ENCODE measurements around the gene TBC1D7. TPM values are rescaled to one million over a fixed set of nuclear protein-coding genes. Genes with fewer than 3 reads are reported as not detected.

TBC1D7 gene
- total RNA-seq, 1 experiment from 2014 or later: 18.5 TPM

DNA sequence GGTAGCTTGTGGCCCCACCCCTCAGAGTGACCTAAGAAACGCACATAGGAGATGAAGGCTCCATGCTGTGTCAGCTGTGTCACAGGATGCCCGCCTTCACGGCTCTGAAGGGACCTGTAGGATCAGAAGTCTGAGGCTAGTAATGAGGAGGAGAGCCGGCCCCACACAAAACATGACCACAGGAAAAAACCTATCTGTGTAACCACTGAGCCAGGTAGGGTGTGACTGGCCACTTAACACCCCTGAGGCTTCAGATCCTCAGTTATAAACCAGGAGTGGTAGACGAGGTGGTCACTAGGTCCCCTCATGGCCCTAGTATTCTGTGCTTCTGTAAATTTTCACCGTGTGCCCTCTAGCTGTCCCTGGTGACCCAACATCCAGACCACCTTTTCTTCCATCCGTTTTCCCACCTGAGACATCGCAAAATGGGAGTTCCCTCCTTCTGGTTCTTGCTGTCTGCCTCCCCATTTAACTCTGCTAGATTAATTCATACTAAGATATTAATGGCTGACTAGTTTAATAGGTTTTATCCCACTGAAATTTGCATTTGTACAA is 52.8 kb downstream of the TBC1D7 start:
- Histone ChIP-seq H3K4me1 (ENCODE audit: insufficient read depth, low read length) (no peaks in the 10 kb centered on the region), H3K9ac (ENCODE audit: low read length) (no peak overlapping the region), H2AFZ (ENCODE audit: low read length) (no peak overlapping the region), H3K27me3 (ENCODE audit: low read length) (0 out of 2 replicates have a peak, but pooled peaks cover 4% of the 10 kb centered on the region), H3F3A (ENCODE audit: low read length, unreplicated experiment) (no peaks in the 10 kb centered on the region), H3K4me3 (ENCODE audit: low read length) (no peak overlapping the region), H3K9me3 (ENCODE audit: low read length) (no peaks in the 10 kb centered on the region), H3K27ac (ENCODE audit: low read length) (no peak overlapping the region), H3K4me2 (ENCODE audit: low read length) (no peak overlapping the region), H4K20me1 (ENCODE audit: low read length) (no peaks in the 10 kb centered on the region), H3K79me2 (ENCODE audit: low read length) (no peaks in the 10 kb centered on the region), H3K9me2 (replicated peaks; ENCODE audit: low read length) (no peaks in the 10 kb centered on the region), H3K36me3 (ENCODE audit: low read depth, low read length) (no peaks in the 10 kb centered on the region)
- TF ChIP-seq EZH2phosphoT487 (IDR thresholded peaks at IDR 0.05; ENCODE audit: borderline replicate concordance, low read length) (no peak), EZH2 (IDR thresholded peaks at IDR 0.05; ENCODE audit: low read length, unreplicated experiment) (no peak)
- TF ChIP-seq, protein P1, sequence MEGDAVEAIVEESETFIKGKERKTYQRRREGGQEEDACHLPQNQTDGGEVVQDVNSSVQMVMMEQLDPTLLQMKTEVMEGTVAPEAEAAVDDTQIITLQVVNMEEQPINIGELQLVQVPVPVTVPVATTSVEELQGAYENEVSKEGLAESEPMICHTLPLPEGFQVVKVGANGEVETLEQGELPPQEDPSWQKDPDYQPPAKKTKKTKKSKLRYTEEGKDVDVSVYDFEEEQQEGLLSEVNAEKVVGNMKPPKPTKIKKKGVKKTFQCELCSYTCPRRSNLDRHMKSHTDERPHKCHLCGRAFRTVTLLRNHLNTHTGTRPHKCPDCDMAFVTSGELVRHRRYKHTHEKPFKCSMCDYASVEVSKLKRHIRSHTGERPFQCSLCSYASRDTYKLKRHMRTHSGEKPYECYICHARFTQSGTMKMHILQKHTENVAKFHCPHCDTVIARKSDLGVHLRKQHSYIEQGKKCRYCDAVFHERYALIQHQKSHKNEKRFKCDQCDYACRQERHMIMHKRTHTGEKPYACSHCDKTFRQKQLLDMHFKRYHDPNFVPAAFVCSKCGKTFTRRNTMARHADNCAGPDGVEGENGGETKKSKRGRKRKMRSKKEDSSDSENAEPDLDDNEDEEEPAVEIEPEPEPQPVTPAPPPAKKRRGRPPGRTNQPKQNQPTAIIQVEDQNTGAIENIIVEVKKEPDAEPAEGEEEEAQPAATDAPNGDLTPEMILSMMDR (conservative IDR thresholded peaks at IDR 0.05; ENCODE audit: low read depth, low read length): no peak
- BruUV-seq (replicated peaks): no TSS peak
- ChIA-PET POLR2A (ENCODE audit: unreplicated experiment) (no interaction called here), CTCF (no interaction called here)
- intact Hi-C loops (cut with micrococcal nuclease): no loop called here
- no peak for ATAC-seq
- no peak for DNase-seq

DNA sequence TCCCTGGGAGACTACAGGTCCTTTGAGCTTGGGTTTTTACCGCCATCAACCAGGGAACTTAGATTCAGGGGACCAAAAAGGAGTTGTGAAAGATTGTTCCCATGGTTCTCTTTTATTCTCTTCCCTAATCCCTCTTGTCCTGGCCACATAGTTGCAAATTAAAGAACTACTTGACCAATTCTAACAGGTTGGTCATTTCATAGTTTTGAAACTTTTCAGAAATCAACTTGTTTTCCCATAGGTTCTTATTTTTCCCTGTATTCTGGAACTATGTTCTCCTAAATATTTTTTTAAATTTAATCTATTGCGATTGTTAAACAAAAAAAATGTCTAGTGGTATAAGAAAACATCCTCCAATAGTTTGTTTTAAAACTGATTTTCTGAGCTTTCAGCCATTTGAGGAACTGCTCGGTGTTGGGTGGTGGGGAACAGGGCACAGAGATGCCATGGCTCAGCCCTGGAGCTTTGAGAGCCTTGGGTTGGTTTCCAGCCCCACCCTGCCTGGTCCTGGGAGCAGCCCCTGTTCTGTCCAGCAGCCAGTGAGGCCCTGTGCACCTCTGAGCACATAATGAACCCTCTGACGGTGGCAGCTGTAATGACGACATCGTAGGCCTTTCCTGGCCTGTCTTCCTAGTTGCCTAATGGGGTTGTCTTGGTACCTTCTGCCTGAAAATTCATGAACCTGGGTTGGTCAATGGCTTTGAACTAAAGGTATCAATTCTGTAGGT is 53.5 kb downstream of the TBC1D7 start:
- Histone ChIP-seq H3K27me3 (ENCODE audit: low read length) (0 out of 2 replicates have a peak, but pooled peaks cover 4% of the 10 kb centered on the region), H2AFZ (ENCODE audit: low read length) (no peak overlapping the region), H3K36me3 (ENCODE audit: low read depth, low read length) (no peaks in the 10 kb centered on the region), H4K20me1 (ENCODE audit: low read length) (no peaks in the 10 kb centered on the region), H3K79me2 (ENCODE audit: low read length) (no peaks in the 10 kb centered on the region), H3K9me3 (ENCODE audit: low read length) (no peaks in the 10 kb centered on the region), H3F3A (ENCODE audit: low read length, unreplicated experiment) (no peaks in the 10 kb centered on the region), H3K4me3 (ENCODE audit: low read length) (no peak overlapping the region), H3K9ac (ENCODE audit: low read length) (no peak overlapping the region), H3K4me1 (ENCODE audit: insufficient read depth, low read length) (no peaks in the 10 kb centered on the region), H3K27ac (ENCODE audit: low read length) (no peak overlapping the region), H3K4me2 (ENCODE audit: low read length) (no peak overlapping the region), H3K9me2 (replicated peaks; ENCODE audit: low read length) (no peaks in the 10 kb centered on the region)
- ChIA-PET CTCF (no interaction called here), POLR2A (ENCODE audit: unreplicated experiment) (no interaction called here)
- no TSS peak for BruUV-seq (replicated peaks)
- intact Hi-C loops (cut with micrococcal nuclease): no loop called here
- DNase-seq: no peak
- no peak for ATAC-seq
- TF ChIP-seq, protein P1 (conservative IDR thresholded peaks at IDR 0.05; ENCODE audit: low read depth, low read length): no peak
- no peak for TF ChIP-seq EZH2 (IDR thresholded peaks at IDR 0.05; ENCODE audit: low read length, unreplicated experiment)
- no peak for TF ChIP-seq EZH2phosphoT487 (IDR thresholded peaks at IDR 0.05; ENCODE audit: borderline replicate concordance, low read length)

Data from PC-3 (cell line).